Sigmoid colon (tissue), 7 donors: Measurements from ENCODE around the gene KRTAP19-8. TPM values are rescaled to one million over a fixed set of nuclear protein-coding genes. Genes with fewer than 3 reads are reported as not detected.

ENCODE experiments used
- DNase-seq: peaks from one replicate; pipeline ENCODE4 v3.0.0-alpha.2; 2019
- H3K27ac ChIP-seq, 4 donors: fragments of 200-600 bp; sonication (generic); one replicate each; pipeline ENCODE4 v1.5.1; 2016 to 2019; ENCODE audit warnings: mild to moderate bottlenecking in 1 of 4
- H3K27me3 ChIP-seq, 3 donors: fragments of 200-600 bp; sonication (generic); one replicate each; pipeline ENCODE4 v1.5.1; 2019; ENCODE audit warnings: mild to moderate bottlenecking in 1 of 3
- H3K36me3 ChIP-seq, 4 donors: fragments of 200-600 bp; sonication (generic); one replicate each; pipeline ENCODE4 v1.5.1; 2016 to 2019
- H3K4me1 ChIP-seq, 4 donors: fragments of 200-600 bp; sonication (generic); one replicate each; pipeline ENCODE4 v1.5.1; 2017 to 2019
- H3K4me3 ChIP-seq, 4 donors: fragments of 200-600 bp; sonication (generic); one replicate each; pipeline ENCODE4 v1.5.1; 2017 to 2019; ENCODE audit warnings: mild to moderate bottlenecking in 2 of 4, moderate library complexity in 1 of 4
- H3K9me3 ChIP-seq, 4 donors: fragments of 200-600 bp in 3 of 4; sonication (generic) in 3 of 4; one replicate each; pipeline versions ENCODE4 v1.5.1 to v1.6.1; 2013 to 2019
- EP300 ChIP-seq, 4 donors: sonication (generic); formaldehyde crosslinking; IDR thresholded peaks; one replicate each; pipeline ENCODE4 v1.6.1; 2017; ENCODE audit warnings: antibody characterized with exemption in 4 of 4
- POLR2A ChIP-seq, 2 donors: fragments of 450-650 bp; IDR thresholded peaks; one replicate each; pipeline ENCODE4 v1.6.1; 2016; ENCODE audit warnings: antibody characterized with exemption in 2 of 2, mild to moderate bottlenecking in 2 of 2, moderate library complexity in 2 of 2
- POLR2AphosphoS5 ChIP-seq, 4 donors: sonication (generic); formaldehyde crosslinking; IDR thresholded peaks; one replicate each; pipeline ENCODE4 v1.6.1; 2017; ENCODE audit warnings: antibody characterized with exemption in 4 of 4
- WGBS, 2 donors: extraction: QIAGEN DNeasy Blood & Tissue Kit; methylation state at CpG; one replicate each; pipeline ENCODE4 v1.1.7; 2013; 5-methylcytosine and 5-hydroxymethylcytosine counted together
- intact Hi-C: fragments of 100-400 bp; cut with DNase I; formaldehyde crosslinking; loops from one replicate; pipeline ENCODE4 v1.15.1; 2023
- polyA plus RNA-seq, 3 donors: library from polyadenylated mRNA; stranded (reverse); fragments of 200-250 nt; gene quantifications; one replicate each; pipeline ENCODE4 v1.2.3, GENCODE V29; 2013
- total RNA-seq, 4 donors: library from RNA; depleted of rRNA; stranded (reverse); fragments of >200 nt; gene quantifications; one replicate each; pipeline ENCODE4 v1.1.0, GENCODE V29; 2016
- TF ChIP-seq, protein P1 (sequence below), 4 experiments: fragments of 450-650 bp in 3 of 4; fragments of 200-600 bp in 1 of 4; IDR thresholded peaks; one replicate each; pipeline ENCODE4 v1.5.1; 2016 to 2019; ENCODE audit warnings: antibody characterized with exemption in 4 of 4, mild to moderate bottlenecking in 3 of 4, moderate library complexity in 2 of 4
- donor health status: healthy with polysubstance abuse.
- donor health status: Bipolar disorder and iron deficiency.
- donor health status: healthy.

The KRTAP19-8 gene
- total and polyA plus RNA-seq, 7 donors: not detected

DNA sequence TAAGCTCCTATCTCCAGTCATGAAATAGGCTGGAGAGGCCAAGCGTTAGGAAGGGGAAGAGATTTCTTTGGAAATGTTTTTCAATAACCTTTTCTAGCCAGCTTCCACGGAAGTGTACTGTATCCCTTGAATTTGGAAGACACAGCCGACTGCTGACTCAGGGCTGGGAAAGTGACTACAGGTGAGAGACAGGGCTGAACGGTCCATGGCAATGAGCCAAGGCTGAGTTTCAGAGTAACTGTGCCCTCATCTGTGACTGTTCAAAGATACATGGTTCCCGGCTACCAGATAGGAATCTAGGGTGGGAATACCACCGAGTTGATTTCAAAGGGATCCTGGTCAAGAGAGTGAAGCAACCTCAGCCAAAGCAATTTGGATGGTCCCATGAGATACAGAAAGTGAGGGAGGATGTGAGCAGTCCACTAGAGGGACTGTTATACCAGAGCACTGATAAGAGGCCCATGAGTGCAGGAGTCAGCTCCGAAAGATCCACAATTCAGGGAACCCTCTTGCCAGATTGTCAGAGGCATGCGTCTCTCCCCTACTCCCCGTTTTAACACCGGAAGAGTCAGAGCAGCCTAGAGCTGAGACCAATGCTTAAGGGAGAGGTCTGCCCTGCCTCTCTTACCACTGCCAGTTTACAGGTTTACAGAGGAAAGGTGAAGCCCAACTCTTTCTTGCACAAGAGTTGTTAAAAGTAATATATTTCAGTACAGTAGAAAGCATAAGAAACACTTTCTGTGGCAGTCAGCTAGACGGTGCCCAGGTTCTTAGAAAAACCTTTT lies 3.2 kb upstream of the KRTAP19-8 start:
- TF ChIP-seq, protein P1, sequence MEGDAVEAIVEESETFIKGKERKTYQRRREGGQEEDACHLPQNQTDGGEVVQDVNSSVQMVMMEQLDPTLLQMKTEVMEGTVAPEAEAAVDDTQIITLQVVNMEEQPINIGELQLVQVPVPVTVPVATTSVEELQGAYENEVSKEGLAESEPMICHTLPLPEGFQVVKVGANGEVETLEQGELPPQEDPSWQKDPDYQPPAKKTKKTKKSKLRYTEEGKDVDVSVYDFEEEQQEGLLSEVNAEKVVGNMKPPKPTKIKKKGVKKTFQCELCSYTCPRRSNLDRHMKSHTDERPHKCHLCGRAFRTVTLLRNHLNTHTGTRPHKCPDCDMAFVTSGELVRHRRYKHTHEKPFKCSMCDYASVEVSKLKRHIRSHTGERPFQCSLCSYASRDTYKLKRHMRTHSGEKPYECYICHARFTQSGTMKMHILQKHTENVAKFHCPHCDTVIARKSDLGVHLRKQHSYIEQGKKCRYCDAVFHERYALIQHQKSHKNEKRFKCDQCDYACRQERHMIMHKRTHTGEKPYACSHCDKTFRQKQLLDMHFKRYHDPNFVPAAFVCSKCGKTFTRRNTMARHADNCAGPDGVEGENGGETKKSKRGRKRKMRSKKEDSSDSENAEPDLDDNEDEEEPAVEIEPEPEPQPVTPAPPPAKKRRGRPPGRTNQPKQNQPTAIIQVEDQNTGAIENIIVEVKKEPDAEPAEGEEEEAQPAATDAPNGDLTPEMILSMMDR (IDR thresholded peaks at IDR 0.05): no peak
- TF ChIP-seq POLR2AphosphoS5 (IDR thresholded peaks at IDR 0.05) (no peak), EP300 (IDR thresholded peaks at IDR 0.05) (no peak), POLR2A (IDR thresholded peaks at IDR 0.05) (no peak)
- Histone ChIP-seq H3K4me1 (no peaks in the 10 kb centered on the region), H3K36me3 (no peaks in the 10 kb centered on the region), H3K9me3 (peaks cover 0 to 3% (median 0%) of the 10 kb centered on the region in 4 donors), H3K4me3 (no peak overlapping the region), H3K27me3 (no peaks in the 10 kb centered on the region), H3K27ac (no peak overlapping the region)
- intact Hi-C loops: no loop called here
- 82% methylated on average over 11 of the region's 11 CpGs for WGBS, 2 donors
- no peak for DNase-seq

DNA sequence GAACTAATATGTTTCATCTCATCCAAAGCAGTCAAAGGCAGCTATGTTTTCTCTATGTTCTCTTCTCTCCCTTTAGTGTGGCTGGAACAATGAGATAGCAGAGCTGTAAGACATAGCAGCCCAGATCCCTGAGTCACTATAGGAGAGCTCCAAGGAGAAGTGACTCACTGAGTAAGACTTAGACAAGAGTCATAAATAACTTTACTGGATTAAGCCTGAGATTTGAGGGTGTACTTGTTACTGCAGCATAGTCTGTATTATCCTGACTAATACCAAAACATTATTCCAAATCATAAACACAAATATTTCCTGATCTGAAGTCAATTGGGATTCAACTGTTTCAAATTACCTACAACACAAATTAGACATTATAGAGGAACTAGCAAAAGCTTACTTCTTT lies 3.9 kb downstream of the KRTAP19-8 start:
- no peaks in the 10 kb centered on the region for H3K36me3 ChIP-seq
- intact Hi-C loops: no loop called here
- no peaks in the 10 kb centered on the region for H3K4me1 ChIP-seq
- H3K27me3 ChIP-seq: no peaks in the 10 kb centered on the region
- no peak overlapping the region for H3K4me3 ChIP-seq
- H3K9me3 ChIP-seq: no peaks in the 10 kb centered on the region
- TF ChIP-seq POLR2A (IDR thresholded peaks at IDR 0.05): no peak
- TF ChIP-seq, protein P1 (IDR thresholded peaks at IDR 0.05): no peak
- TF ChIP-seq POLR2AphosphoS5 (IDR thresholded peaks at IDR 0.05): no peak
- no peak for TF ChIP-seq EP300 (IDR thresholded peaks at IDR 0.05)
- DNase-seq: no peak
- H3K27ac ChIP-seq: no peak overlapping the region

DNA sequence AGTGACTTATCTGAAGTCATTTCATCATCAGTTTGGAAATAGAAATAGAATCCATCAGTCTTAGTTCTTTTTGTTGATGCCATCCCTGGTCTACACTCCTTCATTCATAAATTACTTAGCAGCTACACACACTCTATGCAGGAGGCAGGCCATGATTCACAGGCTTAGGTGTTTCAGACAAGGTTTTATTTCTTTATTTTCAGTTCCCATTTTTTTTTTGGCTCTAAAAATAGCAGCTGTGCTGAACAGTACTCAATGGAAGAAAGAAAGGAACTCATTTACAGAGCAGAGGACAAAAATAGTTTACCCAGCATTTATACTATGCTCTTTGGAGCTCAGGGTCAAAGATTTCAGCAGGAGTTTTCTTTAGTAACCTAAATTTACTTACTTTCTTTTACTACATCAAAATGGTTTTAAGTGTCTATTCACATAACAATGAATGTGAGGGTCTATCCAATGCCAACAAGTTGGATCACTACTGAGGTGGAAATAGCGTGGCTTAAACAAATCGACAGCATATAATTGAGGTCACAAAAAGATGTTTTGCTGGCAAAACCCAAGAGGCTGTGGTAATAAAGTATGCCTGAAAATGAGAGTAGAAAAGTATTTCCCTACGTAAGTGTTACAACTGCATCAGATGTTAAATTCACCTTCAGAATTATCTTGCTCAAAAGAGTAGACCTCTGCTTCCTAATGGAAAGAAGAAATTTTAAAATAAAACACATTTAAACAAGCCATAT lies 7.7 kb downstream of the KRTAP19-8 start:
- 91% methylated on average over 3 of the region's 3 CpGs for WGBS, 2 donors
- Histone ChIP-seq H3K4me3 (no peak overlapping the region), H3K36me3 (no peaks in the 10 kb centered on the region), H3K27me3 (no peaks in the 10 kb centered on the region), H3K27ac (no peak overlapping the region), H3K4me1 (no peaks in the 10 kb centered on the region), H3K9me3 (no peaks in the 10 kb centered on the region)
- no peak for DNase-seq
- TF ChIP-seq, protein P1 (IDR thresholded peaks at IDR 0.05): no peak
- TF ChIP-seq POLR2A (IDR thresholded peaks at IDR 0.05) (no peak), POLR2AphosphoS5 (IDR thresholded peaks at IDR 0.05) (no peak), EP300 (IDR thresholded peaks at IDR 0.05) (no peak)
- intact Hi-C loops: no loop called here

- TF ChIP-seq POLR2AphosphoS5 (IDR thresholded peaks at IDR 0.05) (no peak), EP300 (IDR thresholded peaks at IDR 0.05) (no peak), POLR2A (IDR thresholded peaks at IDR 0.05) (no peak)
- TF ChIP-seq, protein P1 (IDR thresholded peaks at IDR 0.05): no peak
- intact Hi-C loops: no loop called here
- 59 to 78% methylated on average over 3 of the region's 3 CpGs for WGBS, 2 donors
- Histone ChIP-seq H3K27ac (no peak overlapping the region), H3K9me3 (no peaks in the 10 kb centered on the region), H3K4me1 (no peaks in the 10 kb centered on the region), H3K27me3 (no peaks in the 10 kb centered on the region), H3K36me3 (no peaks in the 10 kb centered on the region), H3K4me3 (no peak overlapping the region)
- no peak for DNase-seq
Measured at GRCh38 chr21:31023680-31024079, 14.6 kb downstream of the KRTAP19-8 start.
